ENCODE measurements around the gene GMPS. TPM values are rescaled to one million over a fixed set of nuclear protein-coding genes. Genes with fewer than 3 reads are reported as not detected.
"Not testable (repeated sequence)": the region's sequence is repeated elsewhere in the genome, so short reads cannot be mapped to it uniquely, and the experiment has no call there.

GMPS gene
- 49.4 TPM for total RNA-seq

DNA sequence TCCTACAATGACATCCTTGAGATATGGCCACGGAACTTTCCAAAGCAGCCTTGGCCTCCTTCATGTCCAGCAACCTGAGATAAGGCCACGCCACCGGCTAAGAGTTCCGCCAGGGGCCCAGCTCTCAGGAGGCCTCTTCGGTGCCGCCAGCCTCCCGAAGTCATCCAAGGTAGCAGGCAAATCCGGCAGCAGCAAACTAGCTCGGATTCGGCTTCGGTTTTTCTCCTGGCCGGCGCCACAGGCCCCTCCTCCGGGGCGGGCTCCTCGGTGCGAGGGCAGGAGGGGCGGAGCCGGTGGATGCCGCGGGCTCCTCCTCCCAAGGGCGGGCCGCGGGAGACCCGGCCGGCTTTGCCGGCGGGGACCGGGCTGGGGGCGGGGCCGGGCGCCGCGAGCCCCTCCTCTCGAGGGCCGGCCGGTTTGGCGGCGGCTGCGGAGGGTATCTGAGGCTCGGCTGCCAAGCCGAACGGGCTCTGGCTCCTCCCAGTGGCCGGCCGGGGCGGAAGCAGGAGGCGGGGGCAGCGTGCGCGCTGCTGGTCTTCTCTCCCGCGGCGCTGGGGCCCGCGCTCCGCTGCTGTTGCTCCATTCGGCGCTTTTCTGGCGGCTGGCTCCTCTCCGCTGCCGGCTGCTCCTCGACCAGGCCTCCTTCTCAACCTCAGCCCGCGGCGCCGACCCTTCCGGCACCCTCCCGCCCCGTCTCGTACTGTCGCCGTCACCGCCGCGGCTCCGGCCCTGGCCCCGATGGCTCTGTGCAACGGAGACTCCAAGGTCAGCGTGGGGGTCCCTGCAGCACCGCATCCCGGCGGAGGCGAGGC is at the start of gene GMPS:
GMPS (plus strand) TSS at position 518 of the 812 bp plus-strand sequence; CDS start at position 739, 221 bp downstream.
- peak; percentile 94 for DNase-seq (ENCODE audit: low spot score)

DNA sequence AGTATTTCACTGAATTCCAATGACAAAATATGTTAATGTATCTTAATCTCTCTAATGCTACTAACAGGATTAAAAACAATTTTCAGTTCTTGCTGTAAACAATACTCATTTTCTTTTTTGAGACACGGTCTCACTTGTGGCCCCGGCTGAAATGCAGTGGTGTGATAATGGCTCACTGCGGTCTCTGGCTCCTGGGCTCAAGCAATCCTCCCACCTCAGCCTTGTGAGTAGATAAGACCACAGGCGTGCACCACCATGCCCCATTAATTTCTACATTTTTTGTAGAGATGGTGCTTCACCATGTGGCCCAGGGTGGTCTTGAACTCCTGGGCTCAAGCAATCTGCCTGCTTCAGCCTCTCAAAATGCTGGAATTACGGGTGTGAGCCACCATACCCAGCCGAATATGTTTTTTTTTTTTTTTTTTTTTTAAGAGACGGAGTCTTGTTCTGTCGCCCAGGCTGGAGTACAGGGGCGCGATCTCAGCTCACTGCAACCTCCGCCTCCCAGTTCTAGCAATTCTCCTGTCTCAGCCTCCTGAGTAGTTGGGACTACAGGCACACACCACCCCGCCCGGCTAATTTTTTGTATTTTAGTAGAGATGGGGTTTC is 41.9 kb upstream of the GMPS start:
- not testable (repeated sequence) for DNase-seq (ENCODE audit: low spot score)

DNA sequence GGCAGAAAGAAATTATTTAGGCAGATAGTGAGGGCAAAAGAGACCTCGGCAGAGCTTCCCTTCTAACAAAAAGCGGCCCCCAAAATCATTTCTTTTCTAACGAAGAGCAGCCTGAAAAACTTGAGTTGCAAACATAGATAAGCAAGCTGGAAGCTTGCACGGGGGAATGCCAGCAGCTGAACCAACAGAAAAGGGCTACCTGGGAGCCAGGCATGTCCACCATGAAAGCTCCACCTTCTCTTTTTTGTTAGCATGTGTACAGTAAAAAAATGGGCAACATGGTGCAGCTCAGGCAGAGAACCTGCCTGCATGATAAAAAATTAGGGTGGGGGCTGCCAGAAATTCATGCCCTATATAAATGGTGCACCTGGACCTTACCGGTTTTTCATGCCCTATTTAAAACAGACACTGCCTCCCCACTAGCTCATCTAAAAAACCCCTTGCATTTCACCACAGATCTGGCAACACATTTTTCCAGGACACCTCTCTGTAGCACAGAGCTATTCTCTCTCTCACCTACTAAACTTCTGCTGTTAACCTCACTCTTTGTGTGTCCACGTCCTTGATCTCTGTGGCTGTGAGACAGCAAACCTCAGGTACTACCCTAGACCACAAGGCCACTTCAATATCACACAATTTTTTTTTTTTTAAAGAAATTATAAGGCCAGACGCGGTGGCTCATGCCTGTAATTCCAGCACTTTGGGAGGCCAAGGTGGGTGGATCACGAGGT is 34.9 kb upstream of the GMPS start:
- DNase-seq (ENCODE audit: low spot score): no peak

DNA sequence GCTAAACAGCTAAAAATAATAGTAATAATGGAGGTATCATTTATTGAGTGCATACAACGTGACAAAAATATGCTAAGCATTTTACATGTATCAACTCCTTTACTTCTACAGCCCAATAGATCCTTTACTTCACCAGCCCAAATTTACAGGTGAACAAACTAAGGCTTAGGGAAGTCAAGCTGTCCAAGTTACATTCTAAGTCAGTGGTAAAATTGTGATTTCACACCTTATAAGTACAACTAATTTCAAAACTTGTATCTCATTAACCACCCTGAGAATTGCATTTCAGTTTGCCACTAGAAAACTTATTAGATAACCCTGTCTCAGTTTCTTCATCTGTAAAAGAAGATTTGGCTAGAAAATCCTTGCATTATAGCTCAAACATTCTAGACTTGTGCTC is 26.9 kb upstream of the GMPS start:
- no peak for DNase-seq (ENCODE audit: low spot score)

DNA sequence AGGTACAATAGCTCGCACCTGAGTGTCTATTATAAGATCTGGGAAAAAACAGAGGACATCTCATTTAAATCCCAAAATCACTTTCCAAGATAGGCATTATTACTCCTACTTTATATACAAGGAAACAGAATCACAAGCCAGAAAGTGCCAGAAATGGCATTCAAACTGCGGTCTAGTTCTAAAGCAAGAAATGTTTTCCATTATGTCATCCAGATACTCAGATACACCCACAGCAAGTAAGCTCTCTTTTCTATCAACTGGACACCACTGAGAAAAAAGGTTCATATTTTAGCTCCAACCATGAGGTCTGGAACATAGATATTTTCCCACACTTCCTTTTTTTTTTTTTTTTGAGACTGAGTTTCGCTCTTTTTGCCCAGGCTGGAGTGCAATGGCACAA is 24.3 kb upstream of the GMPS start:
- DNase-seq (ENCODE audit: low spot score): no peak

DNA sequence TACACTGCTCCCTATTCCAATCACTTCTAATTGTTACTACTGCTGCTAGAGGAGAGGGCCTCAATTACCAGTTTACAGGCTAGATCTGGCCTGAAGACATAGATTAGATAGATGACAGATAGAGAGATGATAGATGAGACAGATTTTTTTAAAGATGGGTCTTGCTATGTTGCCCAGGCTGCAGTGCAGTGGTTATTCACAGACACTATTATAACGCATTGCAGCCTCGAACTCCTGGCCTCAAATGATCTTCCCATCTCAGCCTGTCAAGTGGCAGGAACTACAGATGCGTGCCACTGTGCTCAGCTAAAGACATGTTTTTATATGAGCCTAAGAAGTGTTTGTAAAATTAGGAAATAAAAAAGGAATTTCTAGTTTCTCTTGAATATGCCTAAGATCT is 22.5 kb upstream of the GMPS start:
- DNase-seq (ENCODE audit: low spot score): no peak

DNA sequence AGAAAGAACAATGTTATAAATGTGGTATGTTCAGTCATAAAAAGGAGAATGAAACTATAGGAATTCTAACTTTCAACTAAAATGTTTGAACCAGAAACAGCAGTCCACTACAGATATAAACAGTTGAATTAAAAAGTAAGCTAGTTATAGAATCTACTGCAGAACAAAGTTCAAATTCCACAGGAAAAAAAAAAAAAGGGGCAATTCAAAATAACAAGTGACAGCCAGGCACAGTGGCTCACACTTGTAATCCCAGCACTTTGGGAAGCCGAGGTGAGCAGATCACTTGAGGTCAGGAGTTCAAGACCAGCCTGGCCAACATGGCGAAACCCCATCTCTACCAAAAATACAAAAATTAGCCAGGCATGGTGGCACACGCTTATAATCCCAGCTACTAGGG is 21.0 kb upstream of the GMPS start:
- DNase-seq (ENCODE audit: low spot score): not testable (repeated sequence)

DNA sequence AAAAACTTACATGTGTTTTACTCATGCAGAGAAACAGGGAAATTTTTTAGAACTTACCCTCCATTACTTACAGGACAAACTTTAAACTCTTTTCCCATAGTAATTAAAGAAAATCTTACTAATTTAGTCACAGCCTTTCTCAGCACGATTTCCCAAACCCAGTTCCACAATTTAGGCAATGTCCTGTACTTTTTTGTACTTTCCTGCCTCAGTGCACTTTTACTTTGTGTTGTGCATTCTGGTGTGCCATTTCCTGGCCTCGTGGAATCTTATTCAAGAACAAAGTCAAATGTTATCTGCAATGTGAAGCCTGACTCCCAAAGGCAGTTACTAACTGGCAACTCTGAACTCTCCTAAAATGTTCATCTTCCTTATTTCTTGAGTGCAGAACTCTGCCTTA is 18.1 kb upstream of the GMPS start:
- no peak for DNase-seq (ENCODE audit: low spot score)

DNA sequence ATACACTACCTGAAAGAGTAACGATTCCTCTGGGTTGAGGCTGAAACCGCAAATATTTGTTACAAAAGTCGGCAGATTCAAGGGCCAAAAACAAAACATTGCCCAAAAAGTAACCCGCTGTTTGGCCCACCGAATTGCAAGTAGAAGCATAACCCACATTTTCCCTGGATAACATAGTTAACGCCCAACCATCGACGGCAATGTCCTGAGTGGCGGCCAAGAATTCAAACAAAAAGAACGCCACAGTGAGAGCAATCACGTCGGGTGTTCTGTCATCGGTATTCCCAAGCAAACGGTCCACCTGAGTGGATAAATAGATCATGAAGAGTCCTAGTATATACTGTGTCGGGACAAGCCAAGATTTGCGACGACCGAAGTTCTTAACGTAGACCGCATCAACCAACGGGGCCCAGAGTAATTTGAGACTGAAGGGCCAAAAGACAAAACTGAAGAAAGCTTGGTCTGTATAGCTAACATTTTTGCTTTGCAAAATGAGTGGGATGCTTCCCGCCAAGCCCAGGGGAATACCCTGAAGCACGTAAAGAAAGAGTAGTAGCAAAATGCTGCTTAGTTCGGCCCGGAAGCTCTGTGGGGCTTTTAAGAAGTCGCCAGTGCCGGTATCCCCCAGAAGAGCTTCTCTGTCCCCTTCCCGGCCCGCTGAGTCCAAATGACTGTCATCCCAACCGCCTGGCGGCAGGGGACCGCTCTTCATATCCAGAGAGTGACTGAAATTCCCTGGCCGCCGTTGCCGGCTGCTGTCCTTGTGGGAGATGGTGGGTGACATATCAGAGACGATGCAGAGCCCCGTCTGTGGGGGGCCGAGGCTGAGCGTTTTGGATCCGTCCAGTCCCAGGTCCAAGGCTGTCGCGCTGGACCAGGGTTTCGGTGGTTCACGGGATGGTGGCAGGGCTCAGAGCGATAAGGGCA is 17.0 kb upstream of the GMPS start:
- no peak for DNase-seq (ENCODE audit: low spot score)

DNA sequence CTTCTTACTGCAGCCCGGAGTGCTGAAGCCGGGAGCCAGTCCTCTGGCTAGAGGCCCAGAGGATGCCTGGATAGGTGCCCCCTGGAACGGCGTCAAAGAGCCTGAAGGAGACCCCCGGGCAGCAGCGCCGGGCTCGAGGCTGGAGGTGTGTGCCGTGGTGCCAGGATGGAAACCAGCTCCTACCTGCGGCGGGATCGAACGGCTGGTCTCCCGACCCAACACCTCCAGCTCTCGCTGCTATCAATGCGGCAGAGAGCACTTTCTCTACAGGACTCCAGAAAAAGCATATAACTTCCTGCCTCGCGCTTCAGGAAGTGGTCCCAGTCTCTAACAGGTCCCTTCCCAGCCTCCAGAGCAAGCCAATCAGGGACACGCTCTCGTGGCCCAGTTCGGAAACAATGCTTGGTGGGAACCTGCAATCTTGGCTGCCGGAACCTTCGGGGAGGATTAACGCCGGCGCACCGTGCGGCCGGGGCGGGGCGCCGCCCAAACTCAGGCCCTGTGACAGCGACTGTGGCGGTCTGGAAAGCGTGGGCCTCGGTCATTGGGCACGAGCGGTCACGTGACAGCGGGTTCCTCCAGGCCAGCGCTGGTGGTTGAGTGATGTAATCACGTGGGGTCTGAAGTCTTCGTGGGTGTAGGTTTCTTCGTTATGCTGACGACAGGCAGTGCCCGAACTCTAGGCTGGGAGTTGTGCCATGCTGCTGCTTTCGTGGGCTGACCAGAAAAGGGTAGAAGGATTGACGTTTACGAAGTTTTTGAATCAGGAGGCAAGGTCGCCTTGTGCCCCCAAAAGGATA is 16.1 kb upstream of the GMPS start, which contains the start of gene SLC33A1:
SLC33A1 (minus strand) TSS at position 287 of the 800 bp plus-strand sequence. CDS start 430 bp downstream, outside the sequence.
- DNase-seq (ENCODE audit: low spot score): peak; percentile 99

DNA sequence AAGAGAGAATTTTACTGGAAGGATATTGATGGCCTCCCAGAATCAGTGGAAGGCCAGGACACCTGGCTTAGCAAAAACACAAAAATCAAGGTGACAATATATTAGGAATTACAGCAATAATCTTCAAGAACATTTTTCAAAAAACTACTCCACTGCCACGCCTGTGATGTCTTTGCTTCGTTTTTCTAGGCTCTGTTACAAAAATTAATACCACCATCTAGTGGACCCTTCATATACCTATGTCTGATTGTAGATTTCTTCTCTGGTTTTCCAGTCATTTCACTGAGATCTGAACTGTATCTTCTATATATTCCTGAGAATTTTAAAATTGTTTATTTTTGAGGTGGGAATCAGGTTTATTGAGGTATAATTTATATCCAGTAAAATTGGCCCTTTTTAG is 10.6 kb upstream of the GMPS start:
- no peak for DNase-seq (ENCODE audit: low spot score)

DNA sequence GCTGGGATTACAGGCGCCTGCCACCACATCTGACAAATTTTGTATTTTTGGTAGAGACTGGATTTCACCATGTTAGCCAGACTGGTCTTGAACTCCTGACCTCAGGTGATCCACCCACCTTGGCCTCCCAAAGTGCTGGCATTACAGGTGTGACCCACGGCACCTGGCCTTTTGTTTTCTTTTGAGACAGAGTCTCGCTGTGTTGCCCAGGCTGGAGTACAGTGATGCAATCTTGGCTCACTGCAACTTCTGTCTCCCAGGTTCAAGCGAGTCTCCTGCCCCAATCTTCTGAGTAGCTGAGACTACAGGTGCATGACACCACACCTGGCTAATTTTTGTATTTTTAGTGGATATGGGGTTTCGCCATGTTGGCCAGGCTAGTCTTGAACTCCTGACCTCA is 10.0 kb upstream of the GMPS start:
- not testable (repeated sequence) for DNase-seq (ENCODE audit: low spot score)

DNA sequence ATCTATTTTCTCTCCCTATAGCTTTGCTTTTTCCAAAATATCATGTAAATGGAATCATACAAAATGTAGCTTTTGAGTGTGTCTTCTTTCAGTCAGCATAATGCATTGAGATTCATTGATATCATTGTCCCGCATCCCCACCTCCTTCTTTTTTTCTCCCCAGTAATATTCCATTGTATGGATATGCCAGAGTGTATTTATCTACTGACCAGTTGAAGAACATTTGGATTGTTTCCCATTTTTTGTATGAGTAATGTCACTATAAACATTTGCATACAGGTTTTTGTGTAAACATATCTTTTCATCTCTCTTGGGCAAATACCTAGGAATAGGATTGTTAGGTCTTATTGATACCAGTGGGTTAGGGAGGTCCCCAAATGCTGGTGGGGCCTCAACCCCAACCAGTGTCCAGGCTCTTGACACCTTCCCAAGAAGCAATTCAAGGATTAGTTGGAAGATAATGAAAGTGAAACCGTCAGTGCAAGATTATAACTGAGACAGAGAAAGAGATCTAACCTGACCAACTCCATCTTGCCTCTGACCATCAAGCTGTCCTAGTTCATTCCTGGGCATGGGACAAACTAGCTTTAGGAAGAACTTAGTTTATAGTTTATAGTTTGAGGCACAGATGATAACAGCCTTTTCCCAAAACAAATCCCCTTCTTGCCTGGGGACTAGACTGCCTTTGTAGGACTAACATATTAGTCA is 8.8 kb upstream of the GMPS start:
- no peak for DNase-seq (ENCODE audit: low spot score)

DNA sequence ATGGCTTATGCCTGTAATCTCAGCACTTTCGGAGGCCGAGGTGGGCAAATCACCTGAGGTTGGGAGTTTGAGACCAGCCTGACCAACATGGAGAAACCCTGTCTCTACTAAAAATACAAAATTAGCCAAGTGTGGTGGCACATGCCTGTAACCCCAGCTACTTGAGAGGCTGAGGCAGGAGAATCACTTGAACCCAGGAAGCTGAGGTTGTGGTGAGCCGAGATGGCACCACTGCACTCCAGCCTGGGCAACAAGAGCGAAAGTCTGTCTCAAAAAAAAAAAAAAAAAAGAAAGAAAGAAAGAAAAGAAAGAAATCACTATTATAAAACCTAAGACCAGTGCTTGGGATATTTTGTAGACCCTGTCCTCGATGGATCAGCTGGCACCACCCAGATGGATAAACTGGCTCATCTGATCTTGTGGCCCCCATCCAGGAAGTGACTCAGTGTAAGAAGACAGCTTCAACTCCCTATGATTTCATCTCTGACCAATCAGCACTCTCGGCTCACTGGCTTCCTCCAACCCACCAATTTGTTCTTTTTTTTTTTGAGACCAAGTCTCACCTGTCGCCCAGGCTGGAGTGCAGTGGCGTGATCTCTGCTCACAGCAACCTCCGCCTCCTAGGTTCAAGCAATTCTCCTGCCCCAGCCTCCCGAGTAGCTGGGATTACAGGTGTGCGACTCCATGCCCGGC is 8.0 kb upstream of the GMPS start:
- DNase-seq (ENCODE audit: low spot score): not testable (repeated sequence)

DNA sequence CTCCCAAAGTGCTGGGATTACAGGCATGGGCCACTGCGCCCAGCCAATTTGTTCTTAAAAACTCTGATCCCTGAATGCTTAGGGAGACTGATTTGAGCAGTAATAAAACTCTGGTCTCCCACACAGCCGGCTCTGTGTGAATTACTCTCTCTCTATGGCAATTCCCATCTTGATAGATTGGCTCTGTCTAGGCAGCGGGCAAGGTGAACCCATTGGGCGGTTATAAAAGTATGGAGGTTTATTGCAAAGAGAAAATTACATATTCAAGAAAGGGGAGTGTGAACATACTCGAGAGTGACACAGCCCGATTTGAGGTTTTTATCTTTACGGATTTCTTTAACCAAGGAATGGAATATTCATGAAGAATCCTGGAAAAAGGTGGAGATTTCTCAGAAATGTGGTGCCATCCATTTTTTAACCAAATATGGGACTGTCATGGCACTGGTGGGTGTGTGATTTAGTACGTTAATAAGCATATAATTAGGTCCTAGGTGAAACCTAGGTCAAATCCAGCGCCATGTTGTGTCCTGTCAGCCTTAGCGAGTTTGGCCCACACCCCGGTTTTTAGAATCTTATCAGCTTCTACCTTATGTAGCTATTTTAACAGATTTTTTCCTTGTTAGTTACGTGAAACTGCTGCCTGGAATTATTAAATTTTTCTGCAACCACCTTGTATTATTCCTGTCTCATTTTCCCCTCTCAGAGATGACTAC is 7.2 kb upstream of the GMPS start:
- DNase-seq (ENCODE audit: low spot score): no peak

DNA sequence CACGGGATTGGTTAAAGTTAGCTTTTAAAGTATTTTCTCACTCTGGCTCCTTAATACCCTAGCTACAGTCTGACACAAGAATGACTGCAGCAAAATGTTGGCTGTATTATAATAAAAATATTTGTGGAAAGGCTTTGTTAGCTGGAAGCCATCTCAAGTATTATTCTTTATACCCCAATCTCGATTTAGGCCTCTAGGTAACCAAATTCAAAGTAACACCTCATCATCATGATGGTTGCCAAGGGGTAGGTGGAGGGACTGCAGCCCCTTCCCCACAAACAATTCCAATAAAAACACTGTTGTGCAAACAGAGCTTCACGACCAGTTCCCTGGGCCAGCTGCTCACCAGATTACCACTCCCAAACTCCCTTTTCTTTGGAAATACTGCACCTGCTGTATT is 759 bp upstream of the GMPS start:
- no peak for DNase-seq (ENCODE audit: low spot score)

DNA sequence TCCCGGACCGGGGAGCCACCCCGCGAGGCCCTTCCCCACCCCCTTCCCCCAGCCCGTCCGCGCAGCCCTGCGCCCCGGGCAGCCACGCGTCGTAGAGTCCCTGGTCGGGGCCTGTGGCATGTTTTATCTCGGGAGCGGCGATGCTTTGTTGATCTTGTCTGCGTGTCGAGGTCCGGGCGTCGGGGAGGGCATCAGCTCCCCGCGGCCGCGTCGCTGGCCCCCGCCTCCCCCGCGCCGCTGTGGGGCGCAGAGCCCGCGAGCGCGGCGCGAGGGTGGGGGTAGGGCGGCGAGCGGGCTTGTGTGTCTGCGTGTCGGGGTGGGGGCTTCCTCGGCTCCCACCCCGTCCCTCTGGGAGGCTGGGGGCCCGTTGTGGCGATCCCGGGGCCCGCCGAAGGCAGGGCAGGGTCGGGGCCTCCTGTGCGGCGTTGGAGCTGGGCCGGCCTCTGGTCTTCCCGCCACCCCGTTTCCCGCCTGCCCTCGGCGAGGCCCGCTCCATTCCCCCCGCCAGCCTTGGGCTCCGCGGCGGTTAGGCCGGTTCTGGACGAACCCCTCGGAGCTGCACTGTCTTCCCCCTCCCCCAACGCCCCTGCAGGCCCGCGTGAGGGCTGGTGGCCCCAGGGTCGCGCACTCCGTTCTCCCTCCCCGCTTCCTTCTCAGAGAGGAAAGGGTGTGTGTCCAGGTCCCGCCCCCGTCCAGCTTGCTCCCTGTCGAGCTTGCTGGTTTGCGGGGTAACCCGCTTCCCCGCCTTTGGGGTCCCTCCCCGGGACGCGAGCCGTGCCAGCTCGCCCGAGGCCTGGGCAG is 695 bp downstream of the GMPS start:
- peak; percentile 52 for DNase-seq (ENCODE audit: low spot score)

DNA sequence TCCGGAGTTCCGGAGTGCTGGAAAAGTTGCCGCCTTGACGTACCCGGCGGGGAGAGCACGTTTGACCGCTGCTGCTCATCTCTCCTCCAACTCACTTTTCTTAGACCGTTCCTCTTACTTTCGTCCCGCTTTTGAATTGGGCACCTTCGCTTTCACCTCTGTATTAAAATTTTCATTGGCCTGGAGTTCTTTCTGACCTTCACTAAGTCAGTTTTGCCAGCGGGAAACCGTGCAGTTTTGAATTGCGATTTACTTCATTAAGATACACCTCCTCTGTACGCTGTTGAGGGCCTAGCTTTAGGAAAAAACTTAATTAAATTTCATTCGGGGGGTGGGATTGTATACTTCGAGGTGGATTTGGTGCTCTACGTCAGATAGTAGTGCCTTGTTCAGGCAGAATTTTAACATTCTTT is 1.3 kb downstream of the GMPS start:
- DNase-seq (ENCODE audit: low spot score): no peak
